ENCODE results near the gene USO1. TPM values are rescaled to one million over a fixed set of nuclear protein-coding genes. Genes with fewer than 3 reads are reported as not detected.

Gene USO1
- total and polyA plus RNA-seq, 2 of the 13 experiments (the other 11 are each of a cell fraction or from before 2014, with no cell fraction given) = 52.2 to 87.7 TPM

DNA sequence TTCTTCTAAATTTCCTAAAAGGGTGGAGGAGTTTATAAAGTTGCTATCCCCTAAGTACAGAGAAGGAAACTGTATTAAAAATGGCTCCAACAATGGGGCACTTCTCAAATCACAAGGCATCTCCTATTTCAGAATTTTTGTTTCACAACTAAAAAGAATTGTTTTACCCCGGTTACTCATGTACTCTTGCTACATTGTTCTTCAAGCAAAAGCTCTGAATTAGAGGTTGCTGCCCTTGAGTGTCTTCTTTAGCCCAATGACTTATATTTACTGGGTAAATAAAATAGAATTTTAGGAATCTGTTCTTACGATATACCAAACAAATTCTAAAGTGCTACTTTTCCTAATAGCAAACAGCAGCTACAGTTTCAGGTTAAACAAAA lies 110.4 kb downstream of the USO1 start (continued):
- TF ChIP-seq, protein P1, sequence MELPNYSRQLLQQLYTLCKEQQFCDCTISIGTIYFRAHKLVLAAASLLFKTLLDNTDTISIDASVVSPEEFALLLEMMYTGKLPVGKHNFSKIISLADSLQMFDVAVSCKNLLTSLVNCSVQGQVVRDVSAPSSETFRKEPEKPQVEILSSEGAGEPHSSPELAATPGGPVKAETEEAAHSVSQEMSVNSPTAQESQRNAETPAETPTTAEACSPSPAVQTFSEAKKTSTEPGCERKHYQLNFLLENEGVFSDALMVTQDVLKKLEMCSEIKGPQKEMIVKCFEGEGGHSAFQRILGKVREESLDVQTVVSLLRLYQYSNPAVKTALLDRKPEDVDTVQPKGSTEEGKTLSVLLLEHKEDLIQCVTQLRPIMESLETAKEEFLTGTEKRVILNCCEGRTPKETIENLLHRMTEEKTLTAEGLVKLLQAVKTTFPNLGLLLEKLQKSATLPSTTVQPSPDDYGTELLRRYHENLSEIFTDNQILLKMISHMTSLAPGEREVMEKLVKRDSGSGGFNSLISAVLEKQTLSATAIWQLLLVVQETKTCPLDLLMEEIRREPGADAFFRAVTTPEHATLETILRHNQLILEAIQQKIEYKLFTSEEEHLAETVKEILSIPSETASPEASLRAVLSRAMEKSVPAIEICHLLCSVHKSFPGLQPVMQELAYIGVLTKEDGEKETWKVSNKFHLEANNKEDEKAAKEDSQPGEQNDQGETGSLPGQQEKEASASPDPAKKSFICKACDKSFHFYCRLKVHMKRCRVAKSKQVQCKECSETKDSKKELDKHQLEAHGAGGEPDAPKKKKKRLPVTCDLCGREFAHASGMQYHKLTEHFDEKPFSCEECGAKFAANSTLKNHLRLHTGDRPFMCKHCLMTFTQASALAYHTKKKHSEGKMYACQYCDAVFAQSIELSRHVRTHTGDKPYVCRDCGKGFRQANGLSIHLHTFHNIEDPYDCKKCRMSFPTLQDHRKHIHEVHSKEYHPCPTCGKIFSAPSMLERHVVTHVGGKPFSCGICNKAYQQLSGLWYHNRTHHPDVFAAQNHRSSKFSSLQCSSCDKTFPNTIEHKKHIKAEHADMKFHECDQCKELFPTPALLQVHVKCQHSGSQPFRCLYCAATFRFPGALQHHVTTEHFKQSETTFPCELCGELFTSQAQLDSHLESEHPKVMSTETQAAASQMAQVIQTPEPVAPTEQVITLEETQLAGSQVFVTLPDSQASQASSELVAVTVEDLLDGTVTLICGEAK (IDR thresholded peaks at IDR 0.05) = no peak
- TF ChIP-seq, protein P1 (CRISPR knock-in tag; IDR thresholded peaks at IDR 0.05) = no peak
- TF ChIP-seq, protein P2, sequence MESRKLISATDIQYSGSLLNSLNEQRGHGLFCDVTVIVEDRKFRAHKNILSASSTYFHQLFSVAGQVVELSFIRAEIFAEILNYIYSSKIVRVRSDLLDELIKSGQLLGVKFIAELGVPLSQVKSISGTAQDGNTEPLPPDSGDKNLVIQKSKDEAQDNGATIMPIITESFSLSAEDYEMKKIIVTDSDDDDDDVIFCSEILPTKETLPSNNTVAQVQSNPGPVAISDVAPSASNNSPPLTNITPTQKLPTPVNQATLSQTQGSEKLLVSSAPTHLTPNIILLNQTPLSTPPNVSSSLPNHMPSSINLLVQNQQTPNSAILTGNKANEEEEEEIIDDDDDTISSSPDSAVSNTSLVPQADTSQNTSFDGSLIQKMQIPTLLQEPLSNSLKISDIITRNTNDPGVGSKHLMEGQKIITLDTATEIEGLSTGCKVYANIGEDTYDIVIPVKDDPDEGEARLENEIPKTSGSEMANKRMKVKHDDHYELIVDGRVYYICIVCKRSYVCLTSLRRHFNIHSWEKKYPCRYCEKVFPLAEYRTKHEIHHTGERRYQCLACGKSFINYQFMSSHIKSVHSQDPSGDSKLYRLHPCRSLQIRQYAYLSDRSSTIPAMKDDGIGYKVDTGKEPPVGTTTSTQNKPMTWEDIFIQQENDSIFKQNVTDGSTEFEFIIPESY (CRISPR knock-in tag; IDR thresholded peaks at IDR 0.05) = no peak
- TF ChIP-seq ZKSCAN8 (CRISPR knock-in tag; IDR thresholded peaks at IDR 0.05; ENCODE audit: borderline replicate concordance) = no peak
- TF ChIP-seq ETV5 (CRISPR knock-in tag; IDR thresholded peaks at IDR 0.05; ENCODE audit: borderline replicate concordance) = no peak
